Activated naive CD4-positive, alpha-beta T cell treated with anti-CD3 and anti-CD28 coated beads, Interleukin-2, amount 50 U/mL, for 72 hours (primary cell): ENCODE results near the gene CFAP206. TPM values are rescaled to one million over a fixed set of nuclear protein-coding genes. Genes with fewer than 3 reads are reported as not detected.

Source experiments
- ATAC-seq, 2 donors: fragments of 150-1000 bp; cut with Tn5 transposase; 2 replicates each; pipeline ENCODE4 v1.10.0; 2021; ENCODE audit warnings: mild to moderate bottlenecking in 2 of 2, moderate library complexity in 2 of 2
- DNase-seq, 2 donors: peaks; one replicate each; pipeline ENCODE4 v3.0.0; 2021 to 2022; ENCODE audit warnings: low spot score in 2 of 2
- H3K27ac Mint-ChIP-seq, 2 donors: one replicate each; pipeline ENCODE4 v1.8.0; 2022; ENCODE audit warnings: mild to moderate bottlenecking in 2 of 2, mixed read lengths in 2 of 2
- H3K36me3 Mint-ChIP-seq, 2 donors: one replicate each; pipeline ENCODE4 v1.8.0; 2022; ENCODE audit warnings: mixed read lengths in 2 of 2
- H3K9me3 Mint-ChIP-seq, 2 donors: one replicate each; pipeline ENCODE4 v1.8.0; 2022; ENCODE audit warnings: mixed read lengths in 2 of 2
- total RNA-seq, 2 donors: library from RNA; stranded (reverse); gene quantifications; one replicate each; pipeline ENCODE4 v1.2.3, GENCODE V29; 2022

The CFAP206 gene
- total RNA-seq, 2 donors from 2014 or later = not detected

DNA sequence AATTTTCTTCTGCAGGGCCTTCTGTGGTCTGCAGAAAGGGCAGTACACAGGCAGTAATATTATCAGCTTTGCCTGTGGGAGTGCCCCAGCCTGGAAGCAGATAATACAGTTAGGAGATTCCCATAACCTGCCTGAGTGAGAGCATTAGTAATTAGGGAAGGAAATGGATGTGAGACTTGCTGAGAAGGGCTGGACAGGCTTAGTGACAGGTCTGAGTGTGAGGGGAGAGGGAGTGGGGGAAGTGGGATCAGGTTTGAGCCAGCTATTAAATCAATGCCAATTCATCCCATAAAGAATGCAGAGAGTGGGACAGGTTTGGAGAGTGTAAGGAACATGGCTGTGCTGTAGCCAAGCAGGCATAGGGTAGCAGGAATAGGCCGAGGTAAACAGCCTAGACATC, 10.1 kb upstream of the CFAP206 start:
- Mint-ChIP-seq H3K9me3 (no peaks in the 10 kb centered on the region), H3K27ac (no peak overlapping the region), H3K36me3 (no peaks in the 10 kb centered on the region)
- ATAC-seq = no peak
- no peak for DNase-seq

DNA sequence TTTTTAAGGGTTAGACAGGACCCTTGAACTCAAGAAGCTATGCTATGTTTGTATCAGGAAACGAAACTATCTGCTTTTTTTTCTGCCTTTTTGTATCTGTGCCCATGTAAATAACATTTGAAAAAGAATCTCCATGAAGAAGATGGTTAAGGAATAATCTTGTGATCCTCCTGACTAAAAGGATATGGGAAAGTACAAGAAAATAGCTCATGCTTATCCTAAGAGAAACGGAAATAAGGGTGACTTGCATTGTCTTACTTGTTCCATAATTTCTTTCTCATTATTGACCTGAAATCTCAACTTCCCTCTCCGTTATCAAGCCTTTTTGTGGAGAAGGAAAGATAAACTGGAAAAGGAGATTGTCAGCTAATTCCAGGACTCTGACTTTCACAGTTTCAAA, 5.9 kb upstream of the CFAP206 start:
- H3K9me3 Mint-ChIP-seq = no peaks in the 10 kb centered on the region
- DNase-seq (no peak), ATAC-seq (no peak)
- no peak overlapping the region for H3K27ac Mint-ChIP-seq
- H3K36me3 Mint-ChIP-seq = no peaks in the 10 kb centered on the region

DNA sequence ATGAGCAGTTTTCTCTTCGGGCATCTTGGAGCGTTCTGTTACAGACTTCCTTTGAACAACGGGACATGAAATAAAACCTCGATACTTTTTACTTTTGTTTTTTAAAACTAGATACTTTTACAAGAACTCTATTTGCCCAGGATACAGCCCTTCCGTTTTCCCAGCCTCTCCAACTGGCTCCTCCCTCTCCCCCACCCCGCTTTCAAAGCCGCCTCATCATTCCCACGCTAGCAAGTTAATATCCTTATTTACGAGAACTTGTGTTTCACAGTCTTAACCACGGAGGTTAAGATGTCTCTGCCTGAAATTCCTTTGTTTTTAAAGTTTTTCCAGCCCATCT, 241 bp upstream of the CFAP206 start:
- DNase-seq (no peak), ATAC-seq (peak; percentile 4 to 22)
- H3K27ac Mint-ChIP-seq = peak overlapping the region in 1 of 2 donors; percentile 78
- no peaks in the 10 kb centered on the region for H3K36me3 Mint-ChIP-seq
- H3K9me3 Mint-ChIP-seq = no peaks in the 10 kb centered on the region

DNA sequence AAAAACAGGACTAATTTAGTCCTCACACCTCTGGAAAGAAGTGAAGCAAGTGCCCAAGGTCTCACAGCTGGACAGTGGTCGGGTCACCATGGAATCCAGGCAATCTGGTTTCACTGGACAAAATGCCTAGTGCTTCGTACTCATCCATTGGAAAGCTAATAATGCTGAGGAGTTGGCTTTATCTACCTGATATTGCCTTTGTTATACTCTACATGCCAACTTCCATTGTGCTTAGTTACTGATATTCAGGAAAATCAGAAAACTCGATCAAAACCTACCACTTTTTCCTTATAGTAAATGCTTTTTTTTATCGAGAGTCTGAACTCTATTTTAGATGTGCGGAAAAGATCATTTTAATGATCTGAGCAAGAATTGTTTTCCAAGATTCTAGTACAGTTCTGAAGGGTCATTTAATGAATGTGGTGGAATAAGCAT, 966 bp downstream of the CFAP206 start:
- DNase-seq (no peak), ATAC-seq (no peak)
- peak overlapping the region; percentile 77 to 78 for H3K27ac Mint-ChIP-seq
- H3K9me3 Mint-ChIP-seq = no peaks in the 10 kb centered on the region
- H3K36me3 Mint-ChIP-seq = no peaks in the 10 kb centered on the region

DNA sequence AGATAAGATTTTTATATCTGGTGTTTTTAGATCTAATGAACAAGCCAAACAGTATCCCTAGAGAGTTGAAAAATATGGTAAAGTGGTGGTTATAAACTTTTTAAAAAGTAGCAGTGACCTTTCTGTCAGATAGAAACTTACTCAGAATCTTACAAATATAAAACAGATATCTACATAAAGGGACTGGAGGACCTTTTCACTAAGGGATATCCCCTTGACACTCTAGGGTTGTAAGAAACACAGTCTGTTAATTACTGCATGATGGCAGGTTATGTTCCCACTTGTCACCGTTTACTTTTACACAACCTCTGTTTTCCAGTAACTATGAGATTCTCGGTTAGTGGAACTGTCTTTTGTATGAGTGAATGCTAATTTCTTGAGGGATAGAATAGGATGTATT, 11.5 kb downstream of the CFAP206 start:
- Mint-ChIP-seq H3K27ac (no peak overlapping the region), H3K36me3 (no peaks in the 10 kb centered on the region), H3K9me3 (no peaks in the 10 kb centered on the region)
- ATAC-seq (no peak), DNase-seq (no peak)

DNA sequence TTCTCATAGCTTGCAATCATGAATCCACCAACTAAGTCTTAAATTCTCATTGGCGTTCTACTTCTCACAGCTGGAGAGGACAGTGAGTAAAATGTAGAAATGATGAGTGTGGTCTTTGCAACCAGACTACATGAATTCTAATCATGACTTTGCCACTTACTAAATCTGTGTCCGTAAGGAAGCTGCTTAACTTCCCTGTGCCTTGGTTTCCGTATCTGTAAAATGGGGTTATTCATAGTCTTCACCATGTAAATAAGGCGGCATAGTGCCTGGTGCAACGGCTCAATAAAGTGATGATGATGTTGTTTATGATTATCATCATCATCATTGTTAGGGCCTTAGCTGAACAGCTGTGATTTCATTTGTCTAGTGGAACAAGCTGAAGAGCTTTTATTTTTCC, 12.6 kb downstream of the CFAP206 start:
- Mint-ChIP-seq H3K9me3 (no peaks in the 10 kb centered on the region), H3K36me3 (no peaks in the 10 kb centered on the region), H3K27ac (no peak overlapping the region)
- ATAC-seq = no peak
- DNase-seq = no peak

DNA sequence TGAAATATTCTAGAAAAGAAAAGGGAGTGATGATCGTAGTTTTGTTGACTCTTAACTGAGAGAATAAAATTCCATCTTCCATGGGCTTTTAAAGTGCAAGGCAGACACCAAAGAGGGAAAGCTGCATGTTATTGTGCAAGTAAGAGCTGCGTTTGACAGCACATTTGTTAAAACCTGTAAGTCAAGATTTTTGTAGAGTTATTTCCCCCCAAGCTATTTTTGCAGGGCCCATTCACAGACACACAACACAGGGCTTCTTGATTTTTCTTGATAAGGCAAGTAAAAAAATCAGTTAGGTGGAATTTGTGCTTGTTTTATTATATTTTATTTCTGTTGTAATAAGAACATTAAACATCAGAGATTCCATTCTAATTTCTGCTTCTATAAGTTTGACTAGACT, 13.8 kb downstream of the CFAP206 start:
- H3K27ac Mint-ChIP-seq = no peak overlapping the region
- DNase-seq = no peak
- H3K9me3 Mint-ChIP-seq = no peaks in the 10 kb centered on the region
- no peaks in the 10 kb centered on the region for H3K36me3 Mint-ChIP-seq
- no peak for ATAC-seq

DNA sequence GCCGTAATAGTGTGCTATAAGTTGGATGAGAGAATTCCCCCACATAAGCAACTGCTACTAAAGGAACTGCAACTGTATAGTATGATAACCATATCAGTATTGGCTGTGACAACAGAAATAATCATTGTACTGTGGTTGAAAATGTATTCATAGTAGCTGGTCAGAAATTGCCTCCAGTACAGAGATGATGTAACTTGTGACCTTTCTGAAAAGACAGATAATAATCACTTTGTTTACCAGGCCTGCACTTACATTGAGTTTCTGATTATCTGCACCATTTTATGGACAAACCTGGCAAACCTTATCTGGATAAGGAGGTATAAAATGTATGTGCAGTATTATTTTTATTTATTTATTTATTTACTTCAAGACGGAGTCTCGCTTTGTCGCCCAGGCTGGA, 19.0 kb downstream of the CFAP206 start:
- ATAC-seq = no peak
- H3K36me3 Mint-ChIP-seq = no peaks in the 10 kb centered on the region
- no peak for DNase-seq
- no peak overlapping the region for H3K27ac Mint-ChIP-seq
- no peaks in the 10 kb centered on the region for H3K9me3 Mint-ChIP-seq

DNA sequence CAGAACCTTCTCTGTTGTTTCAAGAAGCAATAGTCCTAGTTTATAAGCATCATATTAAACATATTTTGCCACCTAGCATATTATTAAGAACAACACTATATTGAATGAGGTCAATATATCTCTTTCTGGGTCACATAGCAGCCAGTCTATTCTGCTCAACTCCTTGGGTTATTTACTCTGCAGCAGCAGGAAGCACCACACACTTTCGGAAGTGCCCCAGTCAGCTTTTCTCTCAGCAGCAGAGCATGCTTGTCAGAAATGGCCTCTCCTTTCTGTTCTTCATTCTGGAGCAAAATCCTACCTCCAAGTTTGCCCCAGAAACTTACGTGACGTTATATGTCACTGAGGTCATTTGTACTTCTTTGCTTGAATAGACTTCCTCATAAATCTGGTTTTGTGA, 22.7 kb downstream of the CFAP206 start:
- Mint-ChIP-seq H3K36me3 (no peaks in the 10 kb centered on the region), H3K27ac (no peak overlapping the region), H3K9me3 (no peaks in the 10 kb centered on the region)
- no peak for DNase-seq
- no peak for ATAC-seq

DNA sequence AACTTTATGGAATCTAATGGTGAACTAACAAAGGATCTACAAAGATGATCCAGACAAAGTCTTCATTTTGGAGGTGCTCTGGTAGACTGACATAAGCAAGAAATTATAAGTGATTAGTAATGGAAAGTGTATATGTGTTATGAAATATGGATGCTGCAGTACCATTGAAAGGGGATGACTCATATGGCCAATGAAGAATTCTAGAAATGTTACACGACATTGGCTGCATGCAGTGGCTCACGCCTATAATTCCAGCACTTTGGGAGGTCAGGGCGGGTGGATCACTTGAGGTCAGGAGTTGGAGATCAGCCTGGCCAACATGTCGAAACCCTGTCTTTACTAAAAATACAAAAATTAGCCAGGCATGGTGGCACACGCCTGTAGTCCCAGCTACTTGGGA, 23.5 kb downstream of the CFAP206 start:
- Mint-ChIP-seq H3K9me3 (no peaks in the 10 kb centered on the region), H3K27ac (no peak overlapping the region), H3K36me3 (no peaks in the 10 kb centered on the region)
- ATAC-seq (no peak), DNase-seq (no peak)

DNA sequence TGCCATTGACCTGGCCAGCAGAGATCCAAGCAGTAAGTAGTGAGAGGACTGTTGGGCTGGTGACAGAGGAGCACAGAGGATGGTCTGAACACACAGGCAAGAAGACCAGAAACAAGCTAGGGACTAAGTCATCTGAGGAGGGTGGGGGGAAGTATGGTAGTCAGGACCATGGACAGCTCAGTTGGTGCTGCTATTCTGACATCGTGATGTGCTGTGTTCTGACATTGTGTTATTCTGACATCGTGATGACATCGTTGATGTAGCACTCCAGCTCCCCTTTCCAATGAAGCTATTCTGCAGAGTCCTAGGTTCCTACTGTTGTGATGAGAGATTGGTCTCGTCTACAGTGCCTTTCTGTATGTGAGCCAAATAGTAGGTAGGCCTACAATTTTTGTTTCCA, 28.7 kb downstream of the CFAP206 start:
- DNase-seq = peak in 1 of 2 donors; percentile 33
- H3K9me3 Mint-ChIP-seq = no peaks in the 10 kb centered on the region
- peak in 1 of 2 donors; percentile 26 for ATAC-seq
- H3K27ac Mint-ChIP-seq = no peak overlapping the region
- no peaks in the 10 kb centered on the region for H3K36me3 Mint-ChIP-seq

DNA sequence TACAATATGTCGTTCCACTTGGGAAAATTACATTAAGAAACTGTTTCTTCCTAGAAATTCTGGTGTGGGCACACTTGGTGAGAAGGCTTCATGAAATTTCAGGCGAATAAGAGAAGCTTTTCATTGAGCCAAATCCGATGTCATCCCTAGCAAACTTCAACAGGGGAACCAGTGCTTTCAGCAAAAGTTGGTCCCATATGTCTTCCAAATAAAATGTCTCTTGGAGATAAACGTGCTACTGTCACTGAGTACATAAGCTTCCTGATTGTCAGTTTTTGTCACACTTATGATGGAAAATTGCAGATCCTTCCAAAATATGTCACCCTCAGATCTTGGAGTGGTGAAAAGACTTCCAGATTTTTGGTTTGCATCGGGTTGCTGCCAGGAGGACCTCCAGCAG, 33.9 kb downstream of the CFAP206 start:
- DNase-seq (no peak), ATAC-seq (no peak)
- Mint-ChIP-seq H3K9me3 (peaks cover 0 to 3% of the 10 kb centered on the region in 2 donors), H3K36me3 (peaks cover 0 to 3% of the 10 kb centered on the region in 2 donors), H3K27ac (no peak overlapping the region)

DNA sequence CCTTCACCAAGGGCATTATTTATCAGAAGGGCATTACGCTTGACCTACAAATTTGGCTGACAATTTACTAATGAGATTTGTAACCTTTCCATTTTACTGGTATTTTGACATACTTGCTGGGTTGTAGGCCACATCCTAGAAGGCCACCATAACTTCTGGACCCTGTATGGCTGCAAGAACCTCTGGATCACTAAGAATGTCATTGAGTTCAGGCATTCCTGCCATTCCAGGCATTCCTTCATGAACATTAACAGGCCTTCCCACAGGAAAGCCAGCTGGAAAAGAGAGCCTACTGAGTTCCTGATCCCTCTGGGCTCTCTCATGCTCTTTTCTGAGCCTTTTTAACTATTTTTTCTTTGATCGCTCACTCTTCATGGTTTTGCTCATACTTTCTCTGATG, 36.6 kb downstream of the CFAP206 start:
- ATAC-seq (no peak), DNase-seq (no peak)
- H3K36me3 Mint-ChIP-seq = peaks cover 0 to 7% of the 10 kb centered on the region in 2 donors
- peaks cover 0 to 5% of the 10 kb centered on the region in 2 donors for H3K9me3 Mint-ChIP-seq
- H3K27ac Mint-ChIP-seq = no peak overlapping the region

DNA sequence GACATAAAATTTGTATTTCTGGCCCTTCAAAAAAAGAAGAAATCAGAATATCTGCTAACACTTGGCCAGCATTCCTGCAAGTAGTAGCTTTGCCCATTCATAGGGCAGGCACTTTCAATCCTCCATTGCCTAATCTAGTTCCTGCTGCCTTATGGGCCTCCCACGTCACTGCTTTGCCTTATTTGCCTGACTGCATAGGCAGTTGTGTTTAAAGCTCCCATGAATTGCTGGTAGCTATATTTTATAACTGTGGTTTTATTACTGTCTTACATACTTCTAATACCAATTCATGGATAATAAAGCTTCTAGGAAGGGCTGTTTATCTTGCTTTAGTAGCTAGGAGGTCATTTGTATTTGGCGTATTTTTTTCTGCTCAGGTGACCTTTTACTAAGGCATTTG, 57.3 kb downstream of the CFAP206 start:
- ATAC-seq (no peak), DNase-seq (no peak)
- Mint-ChIP-seq H3K27ac (no peak overlapping the region), H3K9me3 (no peaks in the 10 kb centered on the region), H3K36me3 (no peaks in the 10 kb centered on the region)

DNA sequence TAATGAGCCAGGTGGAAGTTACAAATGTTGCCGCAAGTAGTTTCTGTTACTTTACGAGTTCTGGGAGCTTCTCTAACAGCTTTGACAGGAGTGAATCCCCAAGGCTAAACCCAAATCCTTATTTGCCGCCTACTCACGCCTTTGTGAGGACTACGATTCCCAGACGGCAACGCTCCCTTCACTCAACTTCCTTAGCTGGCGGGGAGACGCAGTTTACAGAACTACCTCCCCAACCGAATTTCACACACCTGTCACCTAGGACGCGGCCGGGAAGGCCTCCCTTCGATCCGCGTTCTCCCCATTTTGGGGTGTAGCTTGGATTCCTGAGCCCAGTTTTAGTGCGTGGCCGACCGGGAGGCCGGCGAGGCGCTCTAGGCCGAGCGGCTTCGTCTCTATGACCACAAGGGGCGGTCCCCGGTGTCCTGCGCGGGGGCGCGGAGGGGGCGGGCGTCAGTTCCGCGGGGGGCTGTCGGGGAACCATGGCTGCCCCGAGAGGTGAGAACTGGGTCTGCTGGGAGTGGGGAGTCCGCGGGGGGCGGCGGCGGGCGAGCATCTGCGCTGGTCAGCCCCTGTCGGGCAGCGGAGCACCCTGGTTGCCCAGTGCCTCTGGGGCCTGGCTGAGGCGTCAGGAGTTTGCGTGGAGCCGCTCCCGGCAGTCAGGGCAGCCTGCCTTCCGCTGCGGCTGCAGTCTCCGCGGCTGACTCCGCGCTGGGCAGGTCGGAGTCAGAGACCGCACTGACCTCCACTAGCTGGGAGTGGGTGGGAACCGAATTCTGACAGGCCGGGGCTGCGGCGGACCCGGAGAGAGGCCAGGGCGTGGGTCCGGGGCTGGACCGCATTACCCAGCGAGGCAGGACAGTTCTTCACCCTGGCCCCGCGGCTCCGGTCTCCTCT, 65.0 kb downstream of the CFAP206 start, which contains the start of gene SLC35A1:
Gene SLC35A1, plus strand, starts transcription at position 450 of the 894 bp plus-strand sequence. Its CDS starts 30 bp downstream, at position 480.
- no peaks in the 10 kb centered on the region for H3K9me3 Mint-ChIP-seq
- ATAC-seq (peak; percentile 88 to 96), DNase-seq (peak; percentile 85 to 91)
- H3K27ac Mint-ChIP-seq = peak within 1 kb of the TSS; percentile 85 to 95
- peaks cover 0 to under 1% of the 10 kb centered on the region in 2 donors for H3K36me3 Mint-ChIP-seq

DNA sequence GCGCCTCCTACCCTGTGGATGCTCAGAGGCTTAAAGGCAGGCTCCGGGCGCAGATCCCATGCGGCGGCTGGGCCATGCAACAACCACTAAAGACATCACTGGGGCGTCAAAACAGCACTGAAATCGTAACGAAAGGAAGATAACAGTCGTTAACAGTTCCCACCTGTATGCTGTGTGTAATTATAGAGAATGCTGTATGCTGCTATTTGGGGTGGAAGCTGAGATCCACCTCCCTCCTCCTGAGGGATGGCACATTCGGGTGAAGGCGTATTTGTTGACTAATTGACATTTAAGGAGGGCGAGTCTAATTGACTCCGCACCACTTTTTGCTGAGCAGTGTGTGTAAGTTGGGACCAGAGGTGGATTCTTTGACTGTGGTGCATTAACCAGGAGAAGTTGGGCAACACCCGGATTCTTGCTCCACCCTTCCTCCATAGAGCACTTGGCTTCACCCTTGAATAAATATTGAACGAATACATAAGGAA, 65.7 kb downstream of the CFAP206 start:
- Mint-ChIP-seq H3K9me3 (no peaks in the 10 kb centered on the region), H3K36me3 (peaks cover 0 to 7% of the 10 kb centered on the region in 2 donors), H3K27ac (peak overlapping the region; percentile 65 to 85)
- peak in 1 of 2 donors; percentile 5 for DNase-seq
- ATAC-seq = peak in 1 of 2 donors; percentile 81

DNA sequence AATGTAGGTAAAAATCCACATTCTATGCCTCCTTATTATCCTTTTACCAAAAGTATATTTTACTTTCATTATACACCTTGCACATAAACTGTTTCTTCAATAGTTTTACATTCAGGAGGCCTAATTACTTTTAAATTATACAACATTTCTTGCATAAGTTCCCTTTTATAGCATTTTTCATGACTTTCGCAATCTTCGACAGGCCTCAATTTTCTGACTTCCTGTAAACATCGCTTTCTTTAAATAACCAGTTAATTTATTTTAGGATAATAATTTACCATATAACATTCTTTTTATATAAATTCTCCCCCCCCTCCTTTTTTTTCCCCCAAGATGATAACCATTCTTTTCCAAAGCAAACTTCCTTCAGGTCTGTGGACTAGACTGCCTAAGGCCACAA, 74.2 kb downstream of the CFAP206 start:
- H3K9me3 Mint-ChIP-seq = peaks cover 0 to 5% of the 10 kb centered on the region in 2 donors
- DNase-seq (no peak), ATAC-seq (no peak)
- peaks cover 6 to 21% of the 10 kb centered on the region in 2 donors for H3K36me3 Mint-ChIP-seq
- H3K27ac Mint-ChIP-seq = no peak overlapping the region

DNA sequence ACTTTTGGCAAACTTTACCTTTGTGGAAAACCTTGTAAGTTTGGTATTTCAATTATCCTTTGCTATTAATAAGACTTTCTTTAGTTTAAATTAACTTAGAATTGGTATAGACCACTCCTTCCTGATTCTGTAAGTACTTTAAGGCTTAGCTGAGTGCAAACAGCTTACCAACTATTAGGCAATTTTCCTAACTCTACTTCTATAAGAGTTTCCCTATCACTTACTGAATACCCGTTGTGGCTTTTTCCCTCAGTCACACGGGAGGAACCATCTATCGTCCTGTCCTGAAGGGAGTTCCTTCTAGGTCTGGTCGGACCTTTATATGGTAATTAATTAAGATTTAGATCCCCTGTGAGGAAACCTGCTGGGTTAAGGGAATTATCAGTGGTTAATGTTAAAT, 74.6 kb downstream of the CFAP206 start:
- Mint-ChIP-seq H3K27ac (no peak overlapping the region), H3K9me3 (peaks cover 0 to 5% of the 10 kb centered on the region in 2 donors), H3K36me3 (peaks cover 6 to 21% of the 10 kb centered on the region in 2 donors)
- no peak for DNase-seq
- no peak for ATAC-seq
